Measurements from ENCODE around the gene ABL2. TPM values are rescaled to one million over a fixed set of nuclear protein-coding genes. Genes with fewer than 3 reads are reported as not detected.

ABL2 gene
- total and polyA plus RNA-seq, 2 donors (not counting 1 experiment from before 2014, with no cell fraction given): 2.6 to 20.0 TPM

DNA sequence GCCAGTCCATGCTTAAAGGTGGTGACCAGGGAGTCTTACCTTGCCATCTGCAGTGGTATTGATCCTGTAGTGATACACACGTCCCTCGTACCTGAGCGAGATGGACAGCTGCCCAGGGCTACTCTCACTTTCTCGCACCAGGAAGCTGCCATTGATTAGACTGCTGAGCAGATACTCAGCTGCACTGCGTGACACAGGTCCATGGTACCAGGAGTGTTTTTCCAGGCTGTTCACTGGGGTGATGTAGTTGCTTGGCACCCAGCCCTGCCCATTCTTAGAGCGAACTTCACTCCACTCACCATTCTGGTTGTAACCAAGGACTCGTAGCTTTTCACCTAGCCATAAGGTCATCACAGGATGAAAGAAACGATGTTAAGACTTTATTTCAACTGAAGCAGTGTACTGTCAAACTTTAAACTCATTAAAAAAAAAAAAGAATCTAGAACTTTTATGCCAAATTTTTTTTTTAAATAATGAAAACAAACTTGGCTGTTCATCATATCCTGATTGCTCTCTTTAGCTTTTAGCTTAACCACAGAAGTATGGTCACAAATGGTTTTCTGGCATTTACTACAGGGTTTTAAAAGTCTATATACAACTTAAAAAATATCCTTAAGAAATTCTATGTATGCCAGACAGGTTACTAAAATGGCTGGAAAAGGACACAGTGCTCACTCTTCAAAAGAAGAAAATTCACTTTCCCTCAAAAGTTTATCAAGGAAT is 103.0 kb downstream of the ABL2 start:
- H3K27ac Mint-ChIP-seq: no peak overlapping the region

More for the DNA sequence above, 103.0 kb downstream of the ABL2 start:
- no peak overlapping the region for H3K4me2 ChIP-seq (replicated peaks; ENCODE audit: low read depth, low read length, poor library complexity, severe bottlenecking)
- peaks cover 4% of the 10 kb centered on the region for H3K79me2 ChIP-seq (ENCODE audit: control insufficient read depth, insufficient read depth, low read length)
- WGBS (ENCODE audit: insufficient coverage): 95% methylated on average over 7 of the region's 8 CpGs
- POLR2A ChIA-PET: interaction anchor here (0.5 kb wide), 2 partner anchors 39 to 241 kb away, joined by 3 to 4 read pairs; no protein-coding TSS in a partner anchor
- Mint-ChIP-seq H3K4me1 (peaks cover 21% of the 10 kb centered on the region), H3K4me3 (no peak overlapping the region), H3K27me3 (no peaks in the 10 kb centered on the region), H3K9me3 (ENCODE audit: insufficient read depth) (no peaks in the 10 kb centered on the region)
- no peak overlapping the region for H3K4me3 ChIP-seq (ENCODE audit: control extremely low read depth in 1 of 5, extremely low read depth in 1 of 5, insufficient read depth in 1 of 5, low read depth in 2 of 5, low read length in 4 of 5)
- no peak overlapping the region for H3K27ac ChIP-seq (ENCODE audit: low read length in 2 of 2)
- DNase-seq (no peak), ATAC-seq (ENCODE audit: low read depth) (no peak)
- H3K27me3 ChIP-seq (replicated peaks in 1 of 4; ENCODE audit: control extremely low read depth in 1 of 4, control insufficient read depth in 3 of 4, insufficient read depth in 4 of 4, low read length in 3 of 4): no peaks in the 10 kb centered on the region
- TF ChIP-seq EZH2 (IDR thresholded peaks at IDR 0.05; ENCODE audit: borderline replicate concordance, insufficient read depth, low read depth, low read length, poor library complexity, severe bottlenecking): no peak
- TF ChIP-seq, protein P1, sequence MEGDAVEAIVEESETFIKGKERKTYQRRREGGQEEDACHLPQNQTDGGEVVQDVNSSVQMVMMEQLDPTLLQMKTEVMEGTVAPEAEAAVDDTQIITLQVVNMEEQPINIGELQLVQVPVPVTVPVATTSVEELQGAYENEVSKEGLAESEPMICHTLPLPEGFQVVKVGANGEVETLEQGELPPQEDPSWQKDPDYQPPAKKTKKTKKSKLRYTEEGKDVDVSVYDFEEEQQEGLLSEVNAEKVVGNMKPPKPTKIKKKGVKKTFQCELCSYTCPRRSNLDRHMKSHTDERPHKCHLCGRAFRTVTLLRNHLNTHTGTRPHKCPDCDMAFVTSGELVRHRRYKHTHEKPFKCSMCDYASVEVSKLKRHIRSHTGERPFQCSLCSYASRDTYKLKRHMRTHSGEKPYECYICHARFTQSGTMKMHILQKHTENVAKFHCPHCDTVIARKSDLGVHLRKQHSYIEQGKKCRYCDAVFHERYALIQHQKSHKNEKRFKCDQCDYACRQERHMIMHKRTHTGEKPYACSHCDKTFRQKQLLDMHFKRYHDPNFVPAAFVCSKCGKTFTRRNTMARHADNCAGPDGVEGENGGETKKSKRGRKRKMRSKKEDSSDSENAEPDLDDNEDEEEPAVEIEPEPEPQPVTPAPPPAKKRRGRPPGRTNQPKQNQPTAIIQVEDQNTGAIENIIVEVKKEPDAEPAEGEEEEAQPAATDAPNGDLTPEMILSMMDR (IDR thresholded peaks at IDR 0.05): no peak
- intact Hi-C loops (cut with micrococcal nuclease): loop anchor here (10.0 kb wide), 1 partner anchor 98 kb away; the partner anchor contains the start of gene ABL2
- H3K4me1 ChIP-seq (ENCODE audit: control insufficient read depth in 2 of 2, insufficient read depth in 2 of 2, low read length in 2 of 2): peaks cover 12 to 13% of the 10 kb centered on the region in 2 donors
- H3K9ac ChIP-seq (ENCODE audit: low read length): no peak overlapping the region
- CTCF ChIA-PET: interaction anchor here (1.1 to 1.9 kb wide), 4 partner anchors 9 to 243 kb away, joined by 3 to 4 read pairs (median 4); no protein-coding TSS in a partner anchor
- peaks cover 1 to 4% of the 10 kb centered on the region in 2 experiments for H3K36me3 ChIP-seq (replicated peaks in 1 of 2; ENCODE audit: control extremely low read depth in 1 of 2, control insufficient read depth in 1 of 2, extremely low read depth in 1 of 2, insufficient read depth in 2 of 2, low read length in 1 of 2)
- H4K20me1 ChIP-seq (ENCODE audit: control insufficient read depth, insufficient read depth, low read length, poor library complexity, severe bottlenecking): no peaks in the 10 kb centered on the region
- H3K9me3 ChIP-seq (ENCODE audit: control extremely low read depth in 1 of 3, control insufficient read depth in 2 of 3, insufficient read depth in 1 of 3, low read length in 2 of 3): no peaks in the 10 kb centered on the region
- H2AFZ ChIP-seq (ENCODE audit: insufficient read depth, low read depth, low read length, poor library complexity, severe bottlenecking): no peak overlapping the region

Measured in B cell (primary cell).